ENCODE measurements around the gene DBX1.

Gene DBX1

GRCh38 chr11:20178976-20179375 is 18.7 kb upstream of the DBX1 start:
- H3K4me3 ChIP-seq (ENCODE audit: low read length), result no peak overlapping the region
- TF ChIP-seq, protein P1, sequence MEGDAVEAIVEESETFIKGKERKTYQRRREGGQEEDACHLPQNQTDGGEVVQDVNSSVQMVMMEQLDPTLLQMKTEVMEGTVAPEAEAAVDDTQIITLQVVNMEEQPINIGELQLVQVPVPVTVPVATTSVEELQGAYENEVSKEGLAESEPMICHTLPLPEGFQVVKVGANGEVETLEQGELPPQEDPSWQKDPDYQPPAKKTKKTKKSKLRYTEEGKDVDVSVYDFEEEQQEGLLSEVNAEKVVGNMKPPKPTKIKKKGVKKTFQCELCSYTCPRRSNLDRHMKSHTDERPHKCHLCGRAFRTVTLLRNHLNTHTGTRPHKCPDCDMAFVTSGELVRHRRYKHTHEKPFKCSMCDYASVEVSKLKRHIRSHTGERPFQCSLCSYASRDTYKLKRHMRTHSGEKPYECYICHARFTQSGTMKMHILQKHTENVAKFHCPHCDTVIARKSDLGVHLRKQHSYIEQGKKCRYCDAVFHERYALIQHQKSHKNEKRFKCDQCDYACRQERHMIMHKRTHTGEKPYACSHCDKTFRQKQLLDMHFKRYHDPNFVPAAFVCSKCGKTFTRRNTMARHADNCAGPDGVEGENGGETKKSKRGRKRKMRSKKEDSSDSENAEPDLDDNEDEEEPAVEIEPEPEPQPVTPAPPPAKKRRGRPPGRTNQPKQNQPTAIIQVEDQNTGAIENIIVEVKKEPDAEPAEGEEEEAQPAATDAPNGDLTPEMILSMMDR (IDR thresholded peaks at IDR 0.05; ENCODE audit: insufficient read depth, low read depth, low read length, missing control alignments), result no peak
- DNase-seq (ENCODE audit: low read depth), result peak; percentile 10

- H3K4me3 ChIP-seq (ENCODE audit: low read length), result no peak overlapping the region
- TF ChIP-seq, protein P1 (IDR thresholded peaks at IDR 0.05; ENCODE audit: insufficient read depth, low read depth, low read length, missing control alignments), result no peak
- DNase-seq (ENCODE audit: low read depth), result no peak
Measured at GRCh38 chr11:20177136-20177535, 16.9 kb upstream of the DBX1 start.

- no peak overlapping the region for H3K4me3 ChIP-seq (ENCODE audit: low read length)
- TF ChIP-seq, protein P1 (IDR thresholded peaks at IDR 0.05; ENCODE audit: insufficient read depth, low read depth, low read length, missing control alignments), result no peak
- DNase-seq (ENCODE audit: low read depth), result no peak
Measured at GRCh38 chr11:20172721-20173447, 12.6 kb upstream of the DBX1 start.

- DNase-seq (ENCODE audit: low read depth), result no peak
- H3K4me3 ChIP-seq (ENCODE audit: low read length), result no peak overlapping the region
- TF ChIP-seq, protein P1 (IDR thresholded peaks at IDR 0.05; ENCODE audit: insufficient read depth, low read depth, low read length, missing control alignments), result no peak
Measured at GRCh38 chr11:20163783-20164481, 3.7 kb upstream of the DBX1 start.

DNA sequence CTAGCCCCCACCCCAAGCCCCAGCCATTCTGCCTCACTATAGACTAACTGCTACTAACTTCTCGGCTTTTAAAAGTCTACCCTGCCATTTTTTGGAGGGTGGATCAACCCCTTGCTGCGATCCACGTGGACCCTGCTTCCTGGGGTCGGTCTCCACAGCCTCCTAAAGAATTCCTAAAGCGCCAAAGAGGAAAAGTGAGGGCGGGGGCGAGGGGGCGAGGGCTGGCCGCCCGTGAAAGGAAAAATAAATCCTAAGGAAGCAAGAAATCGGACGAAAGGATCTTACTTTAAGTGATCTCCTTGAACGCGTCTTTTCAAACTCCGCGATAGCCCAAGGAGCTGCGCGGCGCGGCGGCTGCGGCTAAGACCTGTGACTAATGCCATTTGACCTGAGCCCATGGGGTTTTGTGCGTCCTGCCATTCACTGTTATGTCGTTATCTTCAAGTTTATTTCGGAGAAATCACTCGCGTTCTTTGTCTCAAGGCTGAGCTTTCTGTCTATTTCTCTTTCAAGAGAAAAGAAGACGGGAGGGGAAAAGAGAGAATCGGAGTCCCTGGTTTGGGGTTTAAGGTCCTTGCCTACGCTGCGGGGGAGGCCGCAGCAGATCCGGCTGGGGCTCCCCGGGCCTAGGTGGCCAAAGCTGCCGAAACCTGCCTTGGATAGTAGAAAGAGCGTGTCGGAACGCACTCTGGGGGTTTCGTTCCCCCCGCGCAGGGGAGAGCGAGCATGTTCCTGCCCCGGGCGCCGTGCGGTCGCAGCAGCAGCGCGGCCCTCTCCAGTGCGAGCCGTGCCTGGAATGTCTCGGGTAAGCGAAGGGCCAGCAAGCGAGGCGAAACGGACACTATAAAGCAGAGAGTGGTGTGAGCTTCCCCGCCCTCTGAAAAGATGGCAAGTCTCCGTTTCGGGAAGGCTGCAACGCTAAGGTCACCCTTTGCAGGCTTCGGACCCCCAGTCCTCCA is 2.8 kb upstream of the DBX1 start:
- TF ChIP-seq, protein P1 (IDR thresholded peaks at IDR 0.05; ENCODE audit: insufficient read depth, low read depth, low read length, missing control alignments), result no peak
- DNase-seq (ENCODE audit: low read depth), result peak; percentile 27
- no peak overlapping the region for H3K4me3 ChIP-seq (ENCODE audit: low read length)

- TF ChIP-seq, protein P1 (IDR thresholded peaks at IDR 0.05; ENCODE audit: insufficient read depth, low read depth, low read length, missing control alignments), result no peak
- no peak overlapping the region for H3K4me3 ChIP-seq (ENCODE audit: low read length)
- no peak for DNase-seq (ENCODE audit: low read depth)
Measured at GRCh38 chr11:20161923-20162744, 1.9 kb upstream of the DBX1 start.
